Rectal smooth muscle tissue (tissue), 1 donor: ENCODE results near the gene MCCC2.
"Not testable (repeated sequence)": the region's sequence is repeated elsewhere in the genome, so short reads cannot be mapped to it uniquely, and the experiment has no call there.

Source experiments
- H3K27ac ChIP-seq: one replicate; pipeline ENCODE4 v1.7.0; 2013; ENCODE audit warnings: low read depth, low read length, inconsistent platforms
- H3K27me3 ChIP-seq: one replicate; pipeline ENCODE4 v1.7.0; 2013; ENCODE audit warnings: low read length; ENCODE audit not compliant: control insufficient read depth, insufficient read depth
- H3K36me3 ChIP-seq: one replicate; pipeline ENCODE4 v1.7.0; 2013; ENCODE audit warnings: low read length; ENCODE audit not compliant: control insufficient read depth, insufficient read depth
- H3K4me1 ChIP-seq: one replicate; pipeline ENCODE4 v1.7.0; 2013; ENCODE audit warnings: low read length; ENCODE audit not compliant: control insufficient read depth, insufficient read depth
- H3K4me3 ChIP-seq: one replicate; pipeline ENCODE4 v1.7.0; 2013; ENCODE audit warnings: low read length
- H3K9ac ChIP-seq: one replicate; pipeline ENCODE4 v1.7.0; 2013; ENCODE audit warnings: low read length

The MCCC2 gene

DNA sequence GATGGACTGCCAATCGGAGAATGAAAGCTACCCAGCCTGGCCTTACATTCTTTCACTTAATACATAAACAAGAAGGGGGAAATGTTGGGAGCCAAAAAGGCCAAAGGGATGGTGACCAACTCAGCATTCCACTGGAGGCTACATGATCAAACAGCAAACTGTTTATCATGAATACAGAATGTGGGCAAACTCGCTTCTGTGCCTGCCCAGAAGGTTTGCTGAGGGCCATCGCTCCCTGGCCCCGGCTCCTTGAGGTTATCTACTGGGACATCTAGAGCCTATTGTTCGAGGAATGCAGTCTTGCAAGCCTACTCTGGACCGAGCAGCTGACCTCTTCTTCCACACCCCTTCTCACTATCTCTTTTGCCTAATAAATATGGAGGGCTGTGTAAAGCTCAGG lies 9.3 kb upstream of the MCCC2 start:
- H3K27me3 ChIP-seq, H3K9ac ChIP-seq, H3K4me1 ChIP-seq, H3K36me3 ChIP-seq, H3K4me3 ChIP-seq, H3K27ac ChIP-seq: not testable (repeated sequence)

GRCh38 chr5:71582945-71583584 lies 4.1 kb upstream of the MCCC2 start:
- Histone ChIP-seq H3K4me1 (peaks cover 3% of the 10 kb centered on the region), H3K36me3 (no peaks in the 10 kb centered on the region), H3K4me3 (no peak overlapping the region), H3K9ac (no peak overlapping the region), H3K27ac (no peak overlapping the region), H3K27me3 (no peaks in the 10 kb centered on the region)

DNA sequence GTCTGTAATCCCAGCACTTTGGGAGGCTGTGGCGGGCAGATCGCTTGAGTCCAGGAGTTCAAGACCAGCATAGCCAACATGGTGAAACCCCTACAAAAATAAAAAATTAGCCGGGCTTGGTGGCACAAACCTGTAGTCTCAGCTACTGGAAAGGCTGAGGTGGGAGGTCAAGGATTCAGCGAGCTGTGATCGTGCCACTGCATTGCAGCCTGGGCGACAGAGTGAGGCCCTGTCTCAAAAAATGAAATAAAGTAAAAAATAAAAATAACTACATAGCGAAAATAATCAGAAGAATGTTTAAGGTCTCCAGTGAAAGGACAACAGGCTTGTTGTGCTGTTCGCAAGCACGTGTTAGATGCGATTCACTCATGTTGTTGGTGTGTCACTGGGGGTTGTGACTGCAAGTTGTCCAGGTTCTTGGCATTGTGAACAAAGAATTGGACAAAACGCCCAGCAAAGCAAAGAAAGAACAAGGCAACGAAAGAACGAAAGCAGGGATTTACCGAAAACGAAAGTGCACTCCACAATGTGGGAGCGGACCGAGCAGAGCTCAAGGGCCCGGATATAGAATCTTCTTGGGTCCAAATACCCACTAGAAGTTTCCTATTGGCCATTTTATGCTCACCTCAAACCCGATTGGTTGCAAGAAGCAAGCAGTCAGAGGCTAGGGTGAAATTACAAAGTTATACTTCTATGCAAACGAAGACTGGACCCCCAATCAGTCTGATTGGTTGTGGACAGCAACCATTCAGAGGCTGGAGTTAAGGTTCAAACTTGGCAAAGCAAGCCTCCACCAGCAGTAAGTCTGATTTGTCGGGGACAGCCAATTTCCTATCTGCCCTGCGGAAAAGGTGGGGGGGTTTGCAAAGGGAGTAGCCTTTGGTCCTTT lies 844 bp upstream of the MCCC2 start:
- H3K36me3 ChIP-seq = no peaks in the 10 kb centered on the region
- no peaks in the 10 kb centered on the region for H3K27me3 ChIP-seq
- no peak overlapping the region for H3K9ac ChIP-seq
- peak overlapping the region; percentile 68 for H3K27ac ChIP-seq
- H3K4me3 ChIP-seq = peak overlapping the region; percentile 64
- H3K4me1 ChIP-seq = peaks cover 6% of the 10 kb centered on the region

GRCh38 chr5:71587766-71588532 lies 809 bp downstream of the MCCC2 start:
- peak overlapping the region; percentile 64 for H3K4me3 ChIP-seq
- H3K4me1 ChIP-seq = peaks cover 6% of the 10 kb centered on the region
- no peaks in the 10 kb centered on the region for H3K36me3 ChIP-seq
- H3K27me3 ChIP-seq = no peaks in the 10 kb centered on the region
- peak overlapping the region; percentile 29 for H3K9ac ChIP-seq
- H3K27ac ChIP-seq = no peak overlapping the region

- Histone ChIP-seq H3K4me3 (peak overlapping the region; percentile 41), H3K27me3 (no peaks in the 10 kb centered on the region), H3K27ac (no peak overlapping the region), H3K36me3 (no peaks in the 10 kb centered on the region), H3K4me1 (peaks cover 6% of the 10 kb centered on the region), H3K9ac (no peak overlapping the region)
Measured at GRCh38 chr5:71588533-71588885, 1.4 kb downstream of the MCCC2 start.

DNA sequence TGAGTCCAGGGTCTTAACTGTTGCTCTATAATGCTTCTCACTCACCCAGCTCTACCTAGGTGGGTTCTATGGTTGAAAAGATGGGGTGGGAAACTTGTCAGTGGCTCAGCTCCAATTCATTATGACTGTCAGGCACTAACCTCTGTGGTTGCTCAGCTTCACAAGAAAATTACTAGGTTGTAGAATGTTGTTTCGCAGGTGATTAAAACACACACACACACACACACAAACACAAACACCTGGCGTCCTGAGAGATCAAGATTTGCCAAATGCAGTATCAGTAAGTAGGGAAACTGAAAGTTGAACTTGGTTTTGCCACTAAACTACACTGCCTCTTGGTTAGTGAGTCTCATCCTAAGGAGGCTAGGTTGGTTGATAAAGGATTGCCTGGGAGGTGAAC lies 2.8 kb downstream of the MCCC2 start:
- H3K4me3 ChIP-seq = no peak overlapping the region
- H3K4me1 ChIP-seq = peaks cover 6% of the 10 kb centered on the region
- H3K9ac ChIP-seq = no peak overlapping the region
- no peak overlapping the region for H3K27ac ChIP-seq
- H3K36me3 ChIP-seq = no peaks in the 10 kb centered on the region
- no peaks in the 10 kb centered on the region for H3K27me3 ChIP-seq

DNA sequence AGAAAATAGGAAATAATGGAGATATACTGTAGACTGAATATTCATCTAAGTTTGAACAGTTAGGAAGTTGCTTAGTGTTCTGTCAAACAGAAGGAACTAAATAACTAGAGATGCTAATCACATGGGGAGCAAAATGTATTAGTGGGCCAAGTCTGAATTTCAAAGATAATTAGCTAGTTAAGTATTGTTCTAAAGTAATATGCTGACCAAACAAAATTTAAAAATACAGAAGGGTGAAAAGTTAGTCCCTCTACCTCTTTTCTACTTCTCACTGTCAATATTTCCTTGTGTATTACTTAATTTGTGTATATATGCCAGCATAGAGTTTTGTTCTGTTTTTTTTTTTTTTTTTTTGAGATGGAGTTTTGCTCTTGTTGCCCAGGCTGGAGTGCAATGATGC lies 4.0 kb downstream of the MCCC2 start:
- H3K27me3 ChIP-seq = no peaks in the 10 kb centered on the region
- H3K4me3 ChIP-seq = no peak overlapping the region
- H3K36me3 ChIP-seq = no peaks in the 10 kb centered on the region
- H3K27ac ChIP-seq = no peak overlapping the region
- no peak overlapping the region for H3K9ac ChIP-seq
- H3K4me1 ChIP-seq = peaks cover 6% of the 10 kb centered on the region

- Histone ChIP-seq H3K9ac (no peak overlapping the region), H3K4me3 (no peak overlapping the region), H3K27me3 (no peaks in the 10 kb centered on the region), H3K36me3 (peaks cover 8% of the 10 kb centered on the region), H3K27ac (no peak overlapping the region), H3K4me1 (no peaks in the 10 kb centered on the region)
Measured at GRCh38 chr5:71596169-71596568, 9.0 kb downstream of the MCCC2 start.

DNA sequence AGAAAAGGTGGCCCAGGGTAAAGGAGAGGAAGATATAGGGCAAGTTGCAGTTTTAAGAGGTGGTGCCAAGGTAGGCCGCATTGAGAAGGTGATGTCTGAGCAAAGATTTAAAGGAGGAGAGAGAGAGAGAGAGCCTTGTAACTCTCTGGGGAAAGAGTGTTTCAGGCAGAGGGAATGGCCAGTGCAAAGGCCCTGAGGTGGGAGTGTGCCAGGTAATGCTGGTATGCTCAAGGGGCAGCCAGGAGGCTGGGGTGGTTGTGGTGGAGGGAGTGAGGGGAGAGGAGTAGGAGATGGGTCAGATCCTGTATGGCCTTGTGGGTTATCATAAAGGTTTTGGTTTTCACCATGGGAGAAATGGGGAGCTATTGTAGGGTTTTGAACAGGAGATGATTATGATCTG lies 9.9 kb downstream of the MCCC2 start:
- no peaks in the 10 kb centered on the region for H3K4me1 ChIP-seq
- H3K36me3 ChIP-seq = peaks cover 8% of the 10 kb centered on the region
- H3K27ac ChIP-seq = no peak overlapping the region
- H3K9ac ChIP-seq = no peak overlapping the region
- no peak overlapping the region for H3K4me3 ChIP-seq
- no peaks in the 10 kb centered on the region for H3K27me3 ChIP-seq

GRCh38 chr5:71600783-71601182 lies 13.6 kb downstream of the MCCC2 start:
- Histone ChIP-seq H3K27me3 (no peaks in the 10 kb centered on the region), H3K36me3 (peaks cover 8% of the 10 kb centered on the region), H3K4me1 (no peaks in the 10 kb centered on the region), H3K27ac (no peak overlapping the region), H3K9ac (no peak overlapping the region), H3K4me3 (no peak overlapping the region)

GRCh38 chr5:71601222-71602026 lies 14.3 kb downstream of the MCCC2 start:
- Histone ChIP-seq H3K4me3 (no peak overlapping the region), H3K27ac (no peak overlapping the region), H3K36me3 (peaks cover 8% of the 10 kb centered on the region), H3K9ac (no peak overlapping the region), H3K27me3 (no peaks in the 10 kb centered on the region), H3K4me1 (no peaks in the 10 kb centered on the region)

- H3K27me3 ChIP-seq, H3K36me3 ChIP-seq, H3K9ac ChIP-seq, H3K4me1 ChIP-seq, H3K4me3 ChIP-seq, H3K27ac ChIP-seq: not testable (repeated sequence)
Measured at GRCh38 chr5:71609916-71610315, 22.8 kb downstream of the MCCC2 start.
